Measurements from ENCODE around the gene ATAD2B.

The ATAD2B gene

GRCh38 chr2:23836971-23837565, 89.9 kb downstream of the ATAD2B start:
- no CpG with 5 or more reads among the region's 9 CpGs for WGBS (ENCODE audit: extremely low coverage, insufficient coverage, insufficient read length)
- H3K23ac ChIP-seq (ENCODE audit: low read length): no peak overlapping the region
- no peaks in the 10 kb centered on the region for H3K79me2 ChIP-seq (ENCODE audit: control insufficient read depth, insufficient read depth, low read length, poor library complexity)
- DNase-seq: no peak
- H2BK12ac ChIP-seq (ENCODE audit: low read length): no peak overlapping the region
- H4K8ac ChIP-seq (ENCODE audit: low read depth, low read length): no peak overlapping the region
- H2BK5ac ChIP-seq (ENCODE audit: low read depth, low read length, poor library complexity): no peak overlapping the region
- no peak overlapping the region for H2BK120ac ChIP-seq (ENCODE audit: insufficient read depth, low read length, poor library complexity)
- no peak overlapping the region for H2AK5ac ChIP-seq (ENCODE audit: low read length)
- no peak overlapping the region for H3K4me2 ChIP-seq (ENCODE audit: low read length)
- H3K4me3 ChIP-seq (ENCODE audit: low read depth, low read length): no peak overlapping the region
- peaks cover 6% of the 10 kb centered on the region for H3K9me3 ChIP-seq (ENCODE audit: insufficient read depth, low read depth, low read length)
- H3K4me1 ChIP-seq (ENCODE audit: control insufficient read depth in 1 of 2, insufficient read depth in 2 of 2, low read length in 2 of 2): no peaks in the 10 kb centered on the region
- peaks cover 14 to 15% of the 10 kb centered on the region in 2 experiments for H3K36me3 ChIP-seq (ENCODE audit: control insufficient read depth in 1 of 2, insufficient read depth in 2 of 2, low read length in 2 of 2)
- H3K27me3 ChIP-seq (ENCODE audit: insufficient read depth, low read length): no peaks in the 10 kb centered on the region
- no peak overlapping the region for H4K12ac ChIP-seq (ENCODE audit: low read depth, low read length)
- H3K14ac ChIP-seq (ENCODE audit: low read length): no peak overlapping the region
- no peak overlapping the region for H4K91ac ChIP-seq (ENCODE audit: low read depth, low read length)
- H3K18ac ChIP-seq (ENCODE audit: low read length): no peak overlapping the region
- no peak overlapping the region for H2AFZ ChIP-seq (ENCODE audit: insufficient read depth, low read length, poor library complexity)
- H3K9ac ChIP-seq (ENCODE audit: low read length): no peak overlapping the region
- H3K79me1 ChIP-seq (ENCODE audit: low read length): no peaks in the 10 kb centered on the region
- H3K27ac ChIP-seq (ENCODE audit: low read depth, low read length): no peak overlapping the region
- H3K4ac ChIP-seq (ENCODE audit: low read depth, low read length): no peak overlapping the region

GRCh38 chr2:23836505-23836904, 90.4 kb downstream of the ATAD2B start:
- Histone ChIP-seq H3K14ac (ENCODE audit: low read length) (no peak overlapping the region), H3K4me2 (ENCODE audit: low read length) (no peak overlapping the region), H4K8ac (ENCODE audit: low read depth, low read length) (no peak overlapping the region), H3K79me2 (ENCODE audit: control insufficient read depth, insufficient read depth, low read length, poor library complexity) (no peaks in the 10 kb centered on the region), H2BK5ac (ENCODE audit: low read depth, low read length, poor library complexity) (no peak overlapping the region), H4K12ac (ENCODE audit: low read depth, low read length) (no peak overlapping the region), H2AFZ (ENCODE audit: insufficient read depth, low read length, poor library complexity) (no peak overlapping the region), H3K4me1 (ENCODE audit: control insufficient read depth in 1 of 2, insufficient read depth in 2 of 2, low read length in 2 of 2) (no peaks in the 10 kb centered on the region), H3K4ac (ENCODE audit: low read depth, low read length) (no peak overlapping the region), H2BK120ac (ENCODE audit: insufficient read depth, low read length, poor library complexity) (no peak overlapping the region), H3K9ac (ENCODE audit: low read length) (no peak overlapping the region), H4K91ac (ENCODE audit: low read depth, low read length) (no peak overlapping the region), H3K27me3 (ENCODE audit: insufficient read depth, low read length) (no peaks in the 10 kb centered on the region), H3K9me3 (ENCODE audit: insufficient read depth, low read depth, low read length) (peaks cover 6% of the 10 kb centered on the region), H3K23ac (ENCODE audit: low read length) (no peak overlapping the region), H3K27ac (ENCODE audit: low read depth, low read length) (no peak overlapping the region), H3K4me3 (ENCODE audit: low read depth, low read length) (no peak overlapping the region), H3K36me3 (ENCODE audit: control insufficient read depth in 1 of 2, insufficient read depth in 2 of 2, low read length in 2 of 2) (peaks cover 14 to 15% of the 10 kb centered on the region in 2 experiments), H3K18ac (ENCODE audit: low read length) (no peak overlapping the region), H3K79me1 (ENCODE audit: low read length) (no peaks in the 10 kb centered on the region), H2AK5ac (ENCODE audit: low read length) (no peak overlapping the region), H2BK12ac (ENCODE audit: low read length) (no peak overlapping the region)
- DNase-seq: no peak
- WGBS (ENCODE audit: extremely low coverage, insufficient coverage, insufficient read length): no CpG with 5 or more reads among the region's 5 CpGs

GRCh38 chr2:23835988-23836387, 90.9 kb downstream of the ATAD2B start:
- H3K14ac ChIP-seq (ENCODE audit: low read length): no peak overlapping the region
- H4K91ac ChIP-seq (ENCODE audit: low read depth, low read length): no peak overlapping the region
- H2AFZ ChIP-seq (ENCODE audit: insufficient read depth, low read length, poor library complexity): no peak overlapping the region
- no peak overlapping the region for H3K4me2 ChIP-seq (ENCODE audit: low read length)
- WGBS (ENCODE audit: extremely low coverage, insufficient coverage, insufficient read length): no CpG with 5 or more reads among the region's 9 CpGs
- no peak overlapping the region for H4K12ac ChIP-seq (ENCODE audit: low read depth, low read length)
- H3K79me2 ChIP-seq (ENCODE audit: control insufficient read depth, insufficient read depth, low read length, poor library complexity): no peaks in the 10 kb centered on the region
- H3K27ac ChIP-seq (ENCODE audit: low read depth, low read length): no peak overlapping the region
- no peak overlapping the region for H3K4me3 ChIP-seq (ENCODE audit: low read depth, low read length)
- no peak overlapping the region for H3K23ac ChIP-seq (ENCODE audit: low read length)
- peaks cover 6% of the 10 kb centered on the region for H3K9me3 ChIP-seq (ENCODE audit: insufficient read depth, low read depth, low read length)
- no peaks in the 10 kb centered on the region for H3K79me1 ChIP-seq (ENCODE audit: low read length)
- no peak overlapping the region for H3K9ac ChIP-seq (ENCODE audit: low read length)
- H3K4me1 ChIP-seq (ENCODE audit: control insufficient read depth in 1 of 2, insufficient read depth in 2 of 2, low read length in 2 of 2): no peaks in the 10 kb centered on the region
- H3K4ac ChIP-seq (ENCODE audit: low read depth, low read length): no peak overlapping the region
- H2AK5ac ChIP-seq (ENCODE audit: low read length): no peak overlapping the region
- H2BK12ac ChIP-seq (ENCODE audit: low read length): no peak overlapping the region
- H3K36me3 ChIP-seq (ENCODE audit: control insufficient read depth in 1 of 2, insufficient read depth in 2 of 2, low read length in 2 of 2): peaks cover 14 to 15% of the 10 kb centered on the region in 2 experiments
- H2BK5ac ChIP-seq (ENCODE audit: low read depth, low read length, poor library complexity): no peak overlapping the region
- H3K27me3 ChIP-seq (ENCODE audit: insufficient read depth, low read length): no peaks in the 10 kb centered on the region
- no peak overlapping the region for H4K8ac ChIP-seq (ENCODE audit: low read depth, low read length)
- DNase-seq: no peak
- H2BK120ac ChIP-seq (ENCODE audit: insufficient read depth, low read length, poor library complexity): no peak overlapping the region
- no peak overlapping the region for H3K18ac ChIP-seq (ENCODE audit: low read length)

GRCh38 chr2:23835423-23835822, 91.5 kb downstream of the ATAD2B start:
- Histone ChIP-seq H4K8ac (ENCODE audit: low read depth, low read length) (no peak overlapping the region), H2BK12ac (ENCODE audit: low read length) (no peak overlapping the region), H2BK120ac (ENCODE audit: insufficient read depth, low read length, poor library complexity) (no peak overlapping the region), H3K27ac (ENCODE audit: low read depth, low read length) (no peak overlapping the region), H2AK5ac (ENCODE audit: low read length) (no peak overlapping the region), H3K36me3 (ENCODE audit: control insufficient read depth in 1 of 2, insufficient read depth in 2 of 2, low read length in 2 of 2) (peaks cover 14 to 15% of the 10 kb centered on the region in 2 experiments), H4K91ac (ENCODE audit: low read depth, low read length) (no peak overlapping the region), H3K4me1 (ENCODE audit: control insufficient read depth in 1 of 2, insufficient read depth in 2 of 2, low read length in 2 of 2) (no peaks in the 10 kb centered on the region), H3K23ac (ENCODE audit: low read length) (no peak overlapping the region), H3K9me3 (ENCODE audit: insufficient read depth, low read depth, low read length) (peaks cover 6% of the 10 kb centered on the region), H3K79me2 (ENCODE audit: control insufficient read depth, insufficient read depth, low read length, poor library complexity) (no peaks in the 10 kb centered on the region), H2BK5ac (ENCODE audit: low read depth, low read length, poor library complexity) (no peak overlapping the region), H4K12ac (ENCODE audit: low read depth, low read length) (no peak overlapping the region), H3K4ac (ENCODE audit: low read depth, low read length) (no peak overlapping the region), H3K27me3 (ENCODE audit: insufficient read depth, low read length) (no peaks in the 10 kb centered on the region), H3K14ac (ENCODE audit: low read length) (no peak overlapping the region), H3K9ac (ENCODE audit: low read length) (no peak overlapping the region), H3K4me3 (ENCODE audit: low read depth, low read length) (no peak overlapping the region), H3K4me2 (ENCODE audit: low read length) (no peak overlapping the region), H2AFZ (ENCODE audit: insufficient read depth, low read length, poor library complexity) (no peak overlapping the region), H3K79me1 (ENCODE audit: low read length) (no peaks in the 10 kb centered on the region), H3K18ac (ENCODE audit: low read length) (no peak overlapping the region)
- WGBS (ENCODE audit: extremely low coverage, insufficient coverage, insufficient read length): no CpG with 5 or more reads among the region's 5 CpGs
- no peak for DNase-seq
